ENCODE measurements around the gene SF3B4.
"Not testable (repeated sequence)": the region's sequence is repeated elsewhere in the genome, so short reads cannot be mapped to it uniquely, and the experiment has no call there.

Gene SF3B4

GRCh38 chr1:149887456-149888246, 40.0 kb downstream of the SF3B4 start:
- peak; percentile 97 to 98 for DNase-seq

DNA sequence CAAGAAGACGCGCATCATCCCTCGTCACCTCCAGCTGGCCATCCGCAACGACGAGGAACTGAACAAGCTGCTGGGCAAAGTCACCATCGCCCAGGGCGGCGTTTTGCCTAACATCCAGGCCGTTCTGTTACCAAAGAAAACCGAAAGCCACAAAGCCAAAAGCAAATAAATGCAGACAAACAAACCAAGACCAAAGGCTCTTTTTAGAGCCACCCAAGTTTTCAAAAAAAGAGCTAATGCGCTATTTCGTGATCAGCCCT, 40.5 kb downstream of the SF3B4 start:
- not testable (repeated sequence) for DNase-seq

DNA sequence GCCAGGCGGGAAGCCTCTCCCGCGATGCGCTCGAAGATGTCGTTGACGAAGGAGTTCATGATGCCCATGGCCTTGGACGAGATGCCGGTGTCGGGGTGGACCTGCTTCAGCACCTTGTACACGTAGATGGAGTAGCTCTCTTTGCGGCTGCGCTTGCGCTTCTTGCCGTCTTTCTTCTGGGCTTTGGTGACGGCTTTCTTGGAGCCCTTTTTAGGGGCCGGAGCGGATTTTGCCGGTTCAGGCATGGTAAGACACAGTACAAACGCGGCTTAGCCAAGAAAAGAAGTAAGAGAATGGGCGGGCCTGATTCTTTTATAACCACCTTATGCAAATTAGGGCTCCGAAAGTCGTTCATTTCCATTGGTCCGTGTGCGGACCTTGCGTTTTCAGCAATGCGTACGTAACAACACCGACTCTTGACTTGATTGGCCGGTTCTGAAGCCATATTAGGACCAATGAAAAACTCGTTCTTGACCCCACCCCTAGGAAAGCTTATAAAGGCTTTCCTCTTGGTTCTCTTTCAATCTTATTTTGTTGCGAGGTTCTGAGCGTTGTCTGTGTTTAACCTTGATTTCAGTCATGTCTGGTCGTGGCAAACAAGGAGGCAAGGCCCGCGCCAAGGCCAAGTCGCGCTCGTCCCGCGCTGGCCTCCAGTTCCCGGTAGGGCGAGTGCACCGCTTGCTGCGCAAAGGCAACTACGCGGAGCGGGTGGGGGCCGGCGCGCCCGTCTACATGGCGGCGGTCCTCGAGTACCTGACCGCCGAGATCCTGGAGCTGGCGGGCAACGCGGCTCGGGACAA, 41.0 kb downstream of the SF3B4 start:
- peak; percentile 99 for DNase-seq

DNA sequence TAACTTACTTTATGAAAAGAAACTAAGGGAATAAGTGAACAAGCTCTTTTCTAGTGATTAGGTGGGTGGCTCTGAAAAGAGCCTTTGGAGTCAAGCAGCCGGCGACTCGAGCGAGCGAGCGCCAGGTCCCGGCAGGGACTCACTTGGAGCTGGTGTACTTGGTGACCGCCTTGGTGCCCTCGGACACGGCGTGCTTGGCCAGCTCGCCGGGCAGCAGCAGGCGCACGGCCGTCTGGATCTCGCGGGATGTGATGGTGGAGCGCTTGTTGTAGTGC, 41.5 kb downstream of the SF3B4 start:
- peak in 1 of 2 donors; percentile 5 for DNase-seq

DNA sequence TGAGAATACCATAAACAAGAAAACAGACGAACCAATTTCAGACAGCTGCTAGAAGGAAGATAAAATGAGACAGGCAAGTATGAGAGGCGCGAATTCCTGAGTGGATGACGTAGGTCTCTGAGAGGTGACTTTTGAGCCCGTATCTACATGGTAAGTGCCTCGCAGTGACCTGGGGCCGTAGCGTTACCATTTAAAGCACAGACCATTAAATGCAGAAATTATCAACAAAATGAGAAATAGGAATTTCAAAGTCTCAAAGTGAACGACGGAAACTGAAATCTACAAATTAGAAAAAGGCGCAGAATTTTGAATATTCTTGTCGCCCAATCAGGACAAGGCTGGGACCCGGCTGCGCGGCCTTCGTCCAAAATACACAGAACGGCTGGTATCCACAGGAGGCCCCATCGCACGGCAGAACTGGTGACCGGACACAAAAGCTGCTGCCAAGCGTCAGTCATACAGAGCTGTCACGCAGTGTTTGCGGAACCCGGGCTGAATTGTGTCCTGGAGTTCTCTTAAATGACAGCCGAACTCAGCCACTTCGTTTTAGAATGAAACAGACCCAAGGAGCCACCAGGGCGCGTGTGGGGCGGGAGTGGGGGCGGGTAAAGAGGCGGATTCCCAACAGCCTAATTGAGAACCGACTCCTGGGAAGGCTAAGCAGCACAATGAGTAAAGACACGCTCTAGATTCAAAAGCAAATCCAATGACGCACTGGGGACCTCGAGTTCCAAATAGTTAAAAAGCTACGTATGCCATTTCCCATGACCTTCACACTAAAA, 42.1 kb downstream of the SF3B4 start:
- DNase-seq, result peak; percentile 93 to 95

GRCh38 chr1:149884433-149885338, 42.9 kb downstream of the SF3B4 start:
- DNase-seq, result peak; percentile 72 to 79

GRCh38 chr1:149883598-149884247, 43.9 kb downstream of the SF3B4 start:
- DNase-seq, result no peak

DNA sequence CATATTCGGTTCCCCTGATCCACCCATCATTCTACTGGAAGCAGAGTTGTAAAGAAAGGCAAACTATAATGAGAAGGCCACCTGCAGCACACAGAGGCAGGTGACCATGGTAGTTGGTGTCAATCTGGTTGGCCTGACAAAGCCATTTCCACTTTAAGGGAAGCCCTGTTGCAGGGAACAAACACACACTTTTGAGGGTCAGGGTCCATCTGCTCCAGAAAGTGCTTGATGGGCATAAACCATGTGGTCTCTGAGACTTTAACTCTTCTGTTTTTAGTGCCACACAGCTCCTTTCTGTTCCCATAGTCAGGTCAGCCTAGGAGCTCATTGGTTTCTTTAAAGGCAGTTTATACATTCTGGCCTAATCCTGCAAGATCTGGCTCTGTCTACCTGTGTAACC, 45.7 kb downstream of the SF3B4 start:
- DNase-seq, result no peak

- DNase-seq, result no peak
These were observed 48.0 kb downstream of the SF3B4 start for GRCh38 chr1:149879556-149879955.

GRCh38 chr1:149877211-149877946, 50.2 kb downstream of the SF3B4 start:
- no peak for DNase-seq

Data from inflammatory macrophage (primary cell).